Occipital lobe (tissue), 3 donors: ENCODE measurements around the gene NXT1. TPM values are rescaled to one million over a fixed set of nuclear protein-coding genes. Genes with fewer than 3 reads are reported as not detected.

Experiments
- DNase-seq: peaks from one replicate; lab custom pipeline; 2025; lab: John Stamatoyannopoulos, UW
- small RNA-seq: library from RNA; depleted of rRNA; stranded (forward); fragments of <200 nt; gene quantifications from one replicate; pipeline ENCODE3, GENCODE V24; 2014
- total RNA-seq: library from RNA; depleted of rRNA; stranded (reverse); fragments of >200 nt; gene quantifications from one replicate; pipeline ENCODE4 v1.2.3, GENCODE V29; 2014

The NXT1 gene
- total RNA-seq, 1 donor from 2014 or later = 23.6 TPM

DNA sequence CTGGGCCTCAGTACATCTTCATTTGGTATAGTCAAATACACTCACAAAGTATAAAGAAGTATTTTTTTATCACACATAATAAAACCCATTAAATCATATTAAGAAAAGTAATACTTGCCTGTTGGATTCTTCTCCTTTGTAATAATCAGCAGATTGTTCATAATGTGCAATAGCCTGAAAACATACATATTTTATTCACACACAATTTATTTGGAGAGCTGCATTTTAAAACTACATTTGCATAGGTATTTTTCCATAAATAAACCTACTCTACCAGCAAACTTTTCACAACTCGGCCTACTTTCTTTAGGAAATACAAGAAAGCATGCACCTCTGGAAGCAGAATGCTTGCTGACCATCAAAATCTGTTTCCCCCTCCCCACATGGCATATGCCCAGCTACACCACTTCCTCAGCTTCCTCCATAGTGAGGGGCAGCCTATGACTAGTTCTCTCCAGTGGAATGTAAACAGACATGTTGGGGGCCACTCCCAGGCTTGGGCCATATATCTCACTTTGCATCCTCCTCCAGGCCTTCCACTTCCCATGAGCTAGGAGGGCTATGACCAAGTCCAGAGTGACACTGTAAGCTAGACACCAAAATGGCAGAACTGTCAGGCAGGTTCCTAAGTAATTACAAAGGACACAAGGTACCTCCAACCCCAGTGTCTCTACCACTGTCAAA, 39.6 kb downstream of the NXT1 start:
- DNase-seq = no peak

DNA sequence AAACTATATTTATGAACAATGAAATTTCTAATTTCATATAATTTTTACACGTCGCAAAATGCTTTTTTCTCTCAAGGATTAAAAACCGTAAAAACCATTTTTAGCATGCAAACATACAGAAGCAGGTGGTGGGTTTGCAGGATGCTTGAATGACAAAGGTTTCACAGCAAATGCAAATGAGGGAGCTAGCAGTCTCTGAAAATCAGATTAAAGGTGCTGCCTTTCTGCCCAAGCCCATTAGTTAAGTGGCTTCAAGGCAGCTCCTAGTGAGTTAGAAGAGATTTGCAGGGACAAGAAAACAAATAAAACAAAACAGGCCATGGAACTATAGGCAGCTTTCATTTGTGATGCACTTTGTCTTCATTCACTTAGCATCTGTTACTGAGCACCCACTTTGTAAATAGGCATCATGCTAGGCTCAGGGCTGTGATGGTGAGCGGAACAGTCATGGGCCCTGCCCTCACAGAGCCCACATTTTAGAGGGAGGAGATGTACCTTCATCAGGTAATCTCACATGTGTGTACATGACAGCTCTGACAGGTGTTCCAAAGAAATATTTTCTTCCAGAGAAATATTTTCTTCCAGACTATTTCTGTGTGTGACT, 41.2 kb downstream of the NXT1 start:
- DNase-seq = no peak

DNA sequence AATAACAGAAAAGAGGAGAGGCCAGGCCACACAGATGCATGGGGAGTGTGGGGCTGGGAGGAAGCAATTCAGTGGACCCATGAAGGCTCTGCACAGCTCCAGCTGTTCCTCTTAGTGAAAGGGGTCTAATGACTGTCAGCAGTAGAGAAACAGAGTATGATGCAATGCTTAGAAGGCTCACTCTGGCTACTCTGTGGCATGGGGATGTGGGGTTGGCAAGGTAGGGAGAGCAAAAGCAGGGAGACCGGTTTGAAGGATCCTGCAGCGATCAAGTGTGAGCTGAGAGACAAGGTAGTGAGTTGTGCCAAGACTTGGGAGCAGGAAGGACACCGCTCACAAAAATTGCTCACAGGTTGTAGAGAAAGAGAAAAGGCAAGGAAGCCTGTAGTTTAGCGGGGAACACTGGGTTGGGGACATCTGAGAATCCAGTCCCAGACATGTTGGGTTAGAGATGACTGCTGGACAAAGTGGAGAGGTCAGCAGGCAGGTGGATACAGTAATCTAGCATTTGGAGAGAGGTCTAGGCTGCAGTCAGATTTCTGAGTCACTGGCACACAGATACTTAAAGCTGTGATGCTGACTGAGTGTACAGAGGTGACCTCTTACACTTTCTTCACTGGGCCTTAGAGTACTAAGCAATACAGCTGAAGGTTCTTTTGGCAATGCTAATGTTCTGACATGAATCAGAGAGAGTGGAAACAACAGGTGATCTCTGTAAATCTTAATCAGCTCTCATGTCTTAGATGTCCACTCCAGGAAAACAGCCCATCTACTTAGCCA, 43.6 kb downstream of the NXT1 start:
- no peak for DNase-seq

DNA sequence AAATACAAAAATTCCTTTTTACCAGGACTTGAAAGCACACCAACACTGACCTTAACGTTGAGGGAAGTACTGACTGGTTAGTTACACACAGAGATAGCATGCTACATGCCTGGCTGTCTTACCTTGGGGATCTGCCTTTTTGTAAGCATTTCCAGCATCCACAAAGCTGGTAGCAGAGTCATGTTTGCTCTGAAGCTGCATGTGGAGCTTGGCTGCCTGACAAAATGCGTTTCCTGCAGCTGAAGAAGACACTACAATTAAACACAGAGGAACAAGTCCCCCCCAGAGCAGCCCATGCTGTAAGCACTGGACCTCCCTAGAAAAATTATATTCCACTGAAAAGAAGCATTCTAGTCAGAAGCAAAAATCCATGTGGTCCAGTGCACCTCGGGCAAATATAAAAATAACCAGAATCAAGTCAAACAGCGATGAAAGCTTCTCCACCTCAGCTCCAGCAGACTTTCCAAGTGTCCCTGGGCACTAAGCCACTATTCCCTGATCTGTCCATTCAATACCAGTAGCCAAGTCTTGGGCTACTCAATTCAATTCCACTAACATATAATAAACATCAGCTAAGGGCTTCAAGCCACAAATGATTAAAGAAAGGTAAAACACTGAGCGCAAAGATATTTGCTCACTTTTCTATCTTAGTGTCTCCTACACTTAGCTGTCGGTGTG, 46.5 kb downstream of the NXT1 start:
- no peak for DNase-seq

DNA sequence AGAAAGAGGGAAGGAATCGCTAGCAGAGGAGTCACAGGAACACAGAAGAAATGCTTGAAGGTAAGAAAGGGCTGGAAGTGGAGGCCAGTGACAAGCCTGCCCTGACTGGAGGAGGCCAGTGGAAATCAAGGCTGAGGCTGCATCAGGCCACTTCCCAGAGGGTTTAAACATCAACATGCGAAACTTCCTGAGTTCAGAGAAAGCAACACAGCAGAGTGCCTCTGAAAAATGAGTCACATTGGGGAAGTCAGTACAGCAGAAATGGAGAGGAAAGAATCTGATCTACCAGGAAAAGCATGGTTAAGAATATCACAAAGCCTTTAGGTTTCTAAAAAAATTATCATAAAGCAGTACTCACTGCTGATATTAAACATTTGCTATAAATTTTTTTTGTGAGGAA, 47.4 kb downstream of the NXT1 start:
- DNase-seq = no peak

DNA sequence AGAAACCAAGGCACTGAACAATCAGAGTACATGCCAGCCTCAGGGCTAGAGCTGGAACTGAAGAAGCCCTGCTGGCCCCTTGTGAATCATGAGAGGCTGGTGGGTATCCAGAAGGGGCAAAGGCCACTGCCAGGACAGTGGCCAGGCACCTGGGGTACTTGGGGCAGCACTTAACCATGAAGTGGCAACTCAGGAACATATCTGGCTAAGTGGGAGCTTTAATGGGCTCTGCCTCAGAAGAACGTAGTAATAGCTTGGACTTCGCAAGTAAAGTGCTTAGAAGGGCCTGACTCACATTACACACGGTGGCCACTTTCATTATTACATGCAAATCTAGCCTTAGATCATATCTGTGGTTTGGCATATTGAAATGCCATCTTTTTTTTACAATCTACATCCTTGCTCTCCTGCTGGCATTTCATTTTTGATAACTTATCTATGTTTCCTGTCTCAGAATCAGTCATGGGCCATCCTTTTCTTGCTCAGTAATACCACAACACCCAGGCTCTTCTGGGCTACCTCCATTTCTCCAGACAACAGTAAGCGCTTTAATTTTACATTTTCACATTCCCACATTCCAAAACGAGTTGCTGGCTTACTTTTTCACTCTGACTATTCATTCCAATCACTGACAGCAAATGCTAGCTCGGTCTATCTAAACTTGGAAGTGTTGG, 49.1 kb downstream of the NXT1 start:
- no peak for DNase-seq

DNA sequence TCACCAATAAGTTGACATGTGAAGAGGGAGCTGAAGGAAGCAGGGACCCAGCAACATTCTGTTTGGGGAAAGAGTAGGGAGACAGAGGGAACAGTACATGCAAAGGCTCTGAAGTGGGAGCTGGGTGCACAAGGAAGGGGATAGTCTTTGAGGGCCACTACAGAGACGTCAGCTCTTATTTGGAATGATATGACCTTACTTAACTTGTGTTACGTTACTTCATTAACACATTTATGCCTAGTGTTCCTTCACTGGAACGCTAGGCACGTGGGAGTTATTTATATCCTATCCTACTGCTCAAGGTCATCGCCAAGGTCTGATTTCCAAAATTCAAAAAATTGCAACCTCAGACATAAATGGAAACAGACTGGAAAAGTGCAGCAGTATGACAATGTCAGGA, 50.5 kb downstream of the NXT1 start:
- DNase-seq = no peak

DNA sequence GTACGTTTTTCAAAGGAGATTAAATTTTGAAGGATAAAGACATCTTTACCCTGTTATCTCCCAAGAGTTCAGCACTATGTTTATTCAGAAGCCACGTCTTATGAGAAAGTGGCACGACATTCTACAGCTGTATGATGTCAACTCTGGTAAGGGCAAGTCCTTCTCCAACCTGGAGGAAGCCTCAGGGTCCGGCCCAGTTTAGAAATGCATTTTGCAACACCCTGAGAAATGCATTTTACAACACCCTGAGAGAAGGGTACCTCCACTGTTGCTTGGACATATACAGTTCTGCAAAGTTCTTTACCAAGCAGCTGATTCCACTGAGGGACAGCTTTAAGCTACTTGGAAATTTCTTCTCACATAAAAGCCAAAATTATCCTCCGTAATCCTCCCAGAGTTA, 53.2 kb downstream of the NXT1 start:
- DNase-seq = no peak

DNA sequence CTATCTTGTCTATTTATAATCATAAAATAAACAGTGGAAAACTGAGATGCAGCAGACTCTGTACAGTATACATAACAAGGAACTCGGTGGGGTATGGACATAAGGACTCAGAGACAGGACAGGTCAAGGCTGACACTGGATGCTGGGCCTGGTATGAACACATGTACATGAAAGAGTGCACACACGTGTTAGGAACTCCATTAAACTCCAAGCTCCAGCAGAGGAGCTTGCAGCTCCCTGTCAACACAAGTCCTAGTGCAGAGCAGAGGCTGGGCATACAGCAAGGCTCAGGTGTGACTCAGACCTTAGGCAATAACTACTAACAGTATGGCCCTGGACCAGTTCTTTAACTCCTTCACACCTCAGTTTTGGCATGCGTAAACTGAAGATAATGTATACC, 53.6 kb downstream of the NXT1 start:
- DNase-seq = no peak

Small RNA genes lying within 50 kb of the gene (small RNA-seq; reads per million reads assigned to genes)
- gene RNA5SP479 = not detected

Other genes starting within 250 kb of the NXT1 start
- 15.4 TPM for gene GZF1, start 11.4 kb downstream of the NXT1 start, total RNA-seq
- 96.5 TPM for gene NAPB, start 70.7 kb downstream of the NXT1 start, total RNA-seq
- gene CSTL1, start 88.9 kb downstream of the NXT1 start, total RNA-seq = not detected
- not detected for gene CST11, start 102.1 kb downstream of the NXT1 start, total RNA-seq
- not detected for gene CST8, start 140.3 kb downstream of the NXT1 start, total RNA-seq
- gene CST9L, start 217.7 kb downstream of the NXT1 start, total RNA-seq = not detected